Activated CD8-positive, alpha-beta memory T cell treated with anti-CD3 and anti-CD28 coated beads for 48 hours (primary cell): ENCODE measurements around the gene NEMP2.
"Not testable (repeated sequence)": the region's sequence is repeated elsewhere in the genome, so short reads cannot be mapped to it uniquely, and the experiment has no call there.

Experiments used
- DNase-seq, 3 experiments: peaks; one replicate each; pipeline ENCODE4 v3.0.0-alpha.2; 2020; ENCODE audit warnings: low read depth in 2 of 3, low spot score in 2 of 3

NEMP2 gene

GRCh38 chr2:190493095-190493494 is 41.4 kb downstream of the NEMP2 start:
- no peak for DNase-seq

- no peak for DNase-seq
Observed at GRCh38 chr2:190490502-190490901, 44.0 kb downstream of the NEMP2 start.

- DNase-seq: no peak
Observed at GRCh38 chr2:190489475-190489874, 45.0 kb downstream of the NEMP2 start.

GRCh38 chr2:190488516-190489233 is 45.8 kb downstream of the NEMP2 start:
- no peak for DNase-seq

GRCh38 chr2:190486037-190486623 is 48.4 kb downstream of the NEMP2 start:
- no peak for DNase-seq

- DNase-seq: no peak
Observed at GRCh38 chr2:190482451-190482850, 52.1 kb downstream of the NEMP2 start.

- no peak for DNase-seq
Observed at GRCh38 chr2:190481339-190481738, 53.2 kb downstream of the NEMP2 start.

GRCh38 chr2:190478572-190479195 is 55.8 kb downstream of the NEMP2 start:
- no peak for DNase-seq

GRCh38 chr2:190477661-190478454 is 56.7 kb downstream of the NEMP2 start:
- DNase-seq: no peak

GRCh38 chr2:190470256-190470826 is 64.2 kb downstream of the NEMP2 start:
- DNase-seq: no peak

GRCh38 chr2:190469771-190470170 is 64.8 kb downstream of the NEMP2 start:
- no peak for DNase-seq

GRCh38 chr2:190468814-190469569 is 65.5 kb downstream of the NEMP2 start:
- no peak for DNase-seq

GRCh38 chr2:190468354-190468753 is 66.2 kb downstream of the NEMP2 start:
- not testable (repeated sequence) for DNase-seq

GRCh38 chr2:190467575-190468083 is 66.9 kb downstream of the NEMP2 start:
- no peak for DNase-seq

GRCh38 chr2:190466819-190467446 is 67.6 kb downstream of the NEMP2 start:
- DNase-seq: no peak

GRCh38 chr2:190465060-190465459 is 69.5 kb downstream of the NEMP2 start:
- no peak for DNase-seq

- DNase-seq: no peak
Observed at GRCh38 chr2:190462611-190463010, 71.9 kb downstream of the NEMP2 start.

- DNase-seq: no peak
Observed at GRCh38 chr2:190462181-190462580, 72.3 kb downstream of the NEMP2 start.

GRCh38 chr2:190460487-190460886 is 74.0 kb downstream of the NEMP2 start:
- no peak for DNase-seq

GRCh38 chr2:190459881-190460280 is 74.6 kb downstream of the NEMP2 start:
- no peak for DNase-seq
